PC-3 (cell line): ENCODE results near the gene LDHD. TPM values are rescaled to one million over a fixed set of nuclear protein-coding genes. Genes with fewer than 3 reads are reported as not detected.

Experiments used
- ATAC-seq: fragments of 200-7000 bp; cut with Tn5 transposase; 2 replicates; pipeline ENCODE4 v1.9.1; 2020; ENCODE audit warnings: mild to moderate bottlenecking, moderate library complexity
- BruUV-seq: library from RNA; stranded (reverse); fragments of 400-500 nt; replicated peaks from 2 replicates; lab custom pipeline; 2021; lab: Mats Ljungman, UMichigan
- CTCF ChIA-PET: fragments of 300-600 bp; sonication (Branson Sonifier 250); formaldehyde crosslinking; loops from one replicate; lab custom pipeline; 2022; ENCODE audit warnings: antibody characterized with exemption; lab: Charles Lee
- POLR2A ChIA-PET: fragments of 300-600 bp; sonication (Branson Sonifier 250); formaldehyde crosslinking; loops from one replicate; lab custom pipeline; 2022; ENCODE audit warnings: antibody characterized with exemption; ENCODE audit not compliant: unreplicated experiment; lab: Charles Lee
- DNase-seq: peaks from one replicate; pipeline ENCODE4 v3.0.0-alpha.2; 2015
- H2AFZ ChIP-seq: fragments of 300-600 bp; sonication (generic); 2 replicates; pipeline ENCODE4 v1.6.0; 2016; ENCODE audit warnings: antibody characterized with exemption, low read length
- H3F3A ChIP-seq: fragments of 300-600 bp; sonication (generic); one replicate; pipeline ENCODE4 v1.6.0; 2017; ENCODE audit warnings: antibody characterized with exemption, low read length, control low read depth, mild to moderate bottlenecking; ENCODE audit not compliant: unreplicated experiment
- H3K27ac ChIP-seq: fragments of 300-600 bp; sonication (generic); 2 replicates; pipeline ENCODE4 v1.5.1; 2016; ENCODE audit warnings: mild to moderate bottlenecking, low read length
- H3K27me3 ChIP-seq: fragments of 300-600 bp; sonication (generic); 2 replicates; pipeline ENCODE4 v1.6.1; 2016; ENCODE audit warnings: low read length, mixed read lengths
- H3K36me3 ChIP-seq: fragments of 300-600 bp; sonication (generic); 2 replicates; pipeline ENCODE4 v1.6.1; 2016; ENCODE audit warnings: low read depth, mixed run types, low read length, mixed read lengths
- H3K4me1 ChIP-seq: fragments of 300-600 bp; sonication (generic); 2 replicates; pipeline ENCODE4 v1.5.1; 2016; ENCODE audit warnings: low read length; ENCODE audit not compliant: insufficient read depth
- H3K4me2 ChIP-seq: fragments of 300-600 bp; sonication (generic); 2 replicates; pipeline ENCODE4 v1.6.0; 2016; ENCODE audit warnings: low read length
- H3K4me3 ChIP-seq: fragments of 300-600 bp; sonication (generic); 2 replicates; pipeline ENCODE4 v1.5.1; 2016; ENCODE audit warnings: mild to moderate bottlenecking, low read length, mixed read lengths
- H3K79me2 ChIP-seq: fragments of 300-600 bp; sonication (generic); 2 replicates; pipeline ENCODE4 v1.6.1; 2017; ENCODE audit warnings: low read length, mixed read lengths
- H3K9ac ChIP-seq: fragments of 300-600 bp; sonication (generic); 2 replicates; pipeline ENCODE4 v1.6.0; 2016; ENCODE audit warnings: mild to moderate bottlenecking, low read length
- H3K9me2 ChIP-seq: fragments of 300-600 bp; sonication (generic); replicated peaks from 2 replicates; pipeline ENCODE4 v1.6.1; 2016; ENCODE audit warnings: mixed run types, low read length, mixed read lengths
- H3K9me3 ChIP-seq: fragments of 300-600 bp; sonication (generic); 2 replicates; pipeline ENCODE4 v1.6.1; 2016; ENCODE audit warnings: low read length, mixed read lengths
- H4K20me1 ChIP-seq: fragments of 300-600 bp; sonication (generic); 2 replicates; pipeline ENCODE4 v1.6.1; 2016; ENCODE audit warnings: low read length, mixed read lengths
- CTCF ChIP-seq: fragments of 300-600 bp; sonication (generic); conservative IDR thresholded peaks from 2 replicates; pipeline ENCODE4 v1.5.1; 2017; ENCODE audit warnings: antibody characterized with exemption, low read depth, mild to moderate bottlenecking, low read length
- EZH2 ChIP-seq: fragments of 300-600 bp; sonication (generic); IDR thresholded peaks from one replicate; pipeline ENCODE4 v1.6.1; 2017; ENCODE audit warnings: antibody characterized with exemption, mild to moderate bottlenecking, low read length; ENCODE audit not compliant: unreplicated experiment
- EZH2phosphoT487 ChIP-seq: fragments of 300-600 bp; sonication (generic); IDR thresholded peaks from 2 replicates; pipeline ENCODE4 v1.6.1; 2018; ENCODE audit warnings: mild to moderate bottlenecking, antibody characterized with exemption, low read length, borderline replicate concordance
- intact Hi-C: fragments of 100-400 bp; cut with micrococcal nuclease; formaldehyde crosslinking; loops from 2 replicates; pipeline ENCODE4 v1.9.0; 2023
- total RNA-seq: library from RNA; depleted of rRNA; stranded (reverse); fragments of >200 nt; gene quantifications from 2 replicates; pipeline ENCODE4 v1.2.3, GENCODE V29; 2014

The LDHD gene
- total RNA-seq, 1 experiment from 2014 or later, result 3.1 TPM

GRCh38 chr16:75147968-75148310, 31.4 kb upstream of the LDHD start:
- Histone ChIP-seq H3K36me3 (peaks cover 16% of the 10 kb centered on the region; the same call in 1 of the 2 replicates), H3K9me2 (no peaks in the 10 kb centered on the region), H3K4me2 (peak overlapping the region; percentile 93), H4K20me1 (no peaks in the 10 kb centered on the region), H3K4me1 (no peaks in the 10 kb centered on the region), H3K9ac (no peak overlapping the region; the same call in 1 of the 2 replicates), H3K4me3 (peak overlapping the region; percentile 98), H3K79me2 (peaks cover 32% of the 10 kb centered on the region), H2AFZ (0 out of 2 replicates have a peak overlapping the region, but pooled peaks have one; percentile 90), H3K27ac (no peak overlapping the region), H3K27me3 (no peaks in the 10 kb centered on the region), H3F3A (no peaks in the 10 kb centered on the region), H3K9me3 (peaks cover 13% of the 10 kb centered on the region)
- POLR2A ChIA-PET, result no interaction called here
- DNase-seq (no peak), ATAC-seq (no peak)
- intact Hi-C loops, result loop anchor here (2.0 kb wide), 1 partner anchor 31 kb away; the partner anchor contains the start of gene LDHD
- TF ChIP-seq EZH2phosphoT487, result no peak
- TF ChIP-seq EZH2, result no peak
- no peak for TF ChIP-seq CTCF
- CTCF ChIA-PET, result no interaction called here
- no TSS peak for BruUV-seq

- POLR2A ChIA-PET, result no interaction called here
- no peak for TF ChIP-seq CTCF
- no peak for TF ChIP-seq EZH2phosphoT487
- no peak for TF ChIP-seq EZH2
Measured at GRCh38 chr16:75143941-75144340, 27.4 kb upstream of the LDHD start.

GRCh38 chr16:75139498-75139897, 22.9 kb upstream of the LDHD start:
- Histone ChIP-seq H3K36me3 (no peaks in the 10 kb centered on the region), H3K79me2 (no peaks in the 10 kb centered on the region), H3K27ac (no peak overlapping the region), H4K20me1 (no peaks in the 10 kb centered on the region), H3K4me2 (no peak overlapping the region), H3K4me3 (no peak overlapping the region), H3K4me1 (no peaks in the 10 kb centered on the region), H2AFZ (no peak overlapping the region), H3F3A (no peaks in the 10 kb centered on the region), H3K9ac (no peak overlapping the region), H3K9me2 (no peaks in the 10 kb centered on the region), H3K27me3 (no peaks in the 10 kb centered on the region), H3K9me3 (no peaks in the 10 kb centered on the region)
- ChIA-PET POLR2A (no interaction called here), CTCF (no interaction called here)
- BruUV-seq, result no TSS peak
- no peak for TF ChIP-seq EZH2
- TF ChIP-seq EZH2phosphoT487, result no peak
- no peak for TF ChIP-seq CTCF
- intact Hi-C loops, result no loop called here
- DNase-seq (no peak), ATAC-seq (no peak)

More at GRCh38 chr16:75143941-75144340, 27.4 kb upstream of the LDHD start:
- H3K4me2 ChIP-seq, result no peak overlapping the region
- DNase-seq, result no peak
- H3K27ac ChIP-seq, result no peak overlapping the region
- no peak overlapping the region for H3K9ac ChIP-seq
- H3F3A ChIP-seq, result no peaks in the 10 kb centered on the region
- CTCF ChIA-PET, result no interaction called here
- H3K9me2 ChIP-seq, result no peaks in the 10 kb centered on the region
- H3K4me3 ChIP-seq, result no peak overlapping the region
- no TSS peak for BruUV-seq
- no peaks in the 10 kb centered on the region for H3K9me3 ChIP-seq
- H3K4me1 ChIP-seq, result no peaks in the 10 kb centered on the region
- ATAC-seq, result no peak
- peaks cover under 1% of the 10 kb centered on the region; the same call in 1 of the 2 replicates for H3K79me2 ChIP-seq
- H2AFZ ChIP-seq, result no peak overlapping the region
- H3K36me3 ChIP-seq, result no peaks in the 10 kb centered on the region
- H3K27me3 ChIP-seq, result no peaks in the 10 kb centered on the region
- intact Hi-C loops, result no loop called here
- H4K20me1 ChIP-seq, result no peaks in the 10 kb centered on the region
